SK-N-SH (cell line): ENCODE measurements around the gene MACROD2. TPM values are rescaled to one million over a fixed set of nuclear protein-coding genes. Genes with fewer than 3 reads are reported as not detected.

Experiments
- CTCF ChIA-PET: fragments of 300-600, 350-600 bp; formaldehyde crosslinking; extraction: SDS; loops from one replicate; lab custom pipeline; 2021; lab: Yijun Ruan, JAX
- POLR2A ChIA-PET: fragments of 350-600 bp; sonication (Branson Sonifier 250); formaldehyde crosslinking; extraction: SDS; loops from one replicate; lab custom pipeline; 2020; ENCODE audit warnings: antibody characterized with exemption, inconsistent platforms; lab: Yijun Ruan, JAX
- DNase-seq: peaks from one replicate; pipeline ENCODE4 v3.0.0; 2012
- H2AFZ ChIP-seq: fragments of 200-600 bp; sonication (generic); 2 replicates; pipeline ENCODE4 v1.8.1; 2016; ENCODE audit warnings: antibody characterized with exemption, mild to moderate bottlenecking, low read depth
- H3F3A ChIP-seq: fragments of 200-600 bp; sonication (generic); replicated peaks from 2 replicates; pipeline ENCODE3; 2016; ENCODE audit warnings: antibody characterized with exemption, mild to moderate bottlenecking; ENCODE audit not compliant: insufficient read depth
- H3K27ac ChIP-seq, 2 experiments: fragments of 200-500 bp in 1 of 2; fragments of 200-600 bp in 1 of 2; sonication (Bioruptor generic) in 1 of 2; sonication (generic), shearing (Covaris generic) in 1 of 2; 2 replicates each; pipeline versions ENCODE4 v1.5.1 to v1.6.1; 2014 to 2016; ENCODE audit warnings: low read depth in 2 of 2, inconsistent platforms in 1 of 2, low read length in 1 of 2, mild to moderate bottlenecking in 1 of 2, mixed read lengths in 1 of 2
- H3K27me3 ChIP-seq: fragments of 200-600 bp; sonication (generic), shearing (Covaris generic); 2 replicates; pipeline ENCODE4 v1.6.1; 2016; ENCODE audit warnings: mixed run types; ENCODE audit not compliant: insufficient read depth
- H3K36me3 ChIP-seq, 2 experiments: fragments of 200-500 bp in 1 of 2; fragments of 200-600 bp in 1 of 2; sonication (Bioruptor generic) in 1 of 2; sonication (generic) in 1 of 2; replicated peaks in 1 of 2; 2 replicates each; pipeline versions ENCODE3 to v1.5.1; 2014 to 2016; ENCODE audit warnings: low read length in 1 of 2, mild to moderate bottlenecking in 1 of 2; ENCODE audit not compliant: insufficient read depth in 2 of 2, control insufficient read depth in 1 of 2
- H3K4me1 ChIP-seq, 2 experiments: fragments of 200-500 bp in 1 of 2; fragments of 200-600 bp in 1 of 2; sonication (Bioruptor generic) in 1 of 2; sonication (generic), shearing (Covaris generic) in 1 of 2; 2 replicates each; pipeline versions ENCODE4 v1.5.1 to v1.6.1; 2014 to 2016; ENCODE audit warnings: low read depth in 1 of 2, low read length in 1 of 2, mixed run types in 1 of 2; ENCODE audit not compliant: insufficient read depth in 2 of 2, control insufficient read depth in 1 of 2
- H3K4me2 ChIP-seq: fragments of 200-600 bp; sonication (generic), shearing (Covaris generic); 2 replicates; pipeline ENCODE4 v1.6.1; 2017; ENCODE audit warnings: mixed run types
- H3K4me3 ChIP-seq, 2 experiments: fragments of 200-500 bp in 1 of 2; fragments of 200-600 bp in 1 of 2; sonication (Bioruptor generic) in 1 of 2; sonication (generic), shearing (Covaris generic) in 1 of 2; 2 replicates each; pipeline versions ENCODE4 v1.5.1 to v1.8.1; 2014 to 2016; ENCODE audit warnings: low read depth in 2 of 2, inconsistent platforms in 1 of 2, low read length in 1 of 2, mild to moderate bottlenecking in 1 of 2, mixed read lengths in 1 of 2, moderate library complexity in 1 of 2
- H3K79me2 ChIP-seq: fragments of 200-600 bp; sonication (generic); 2 replicates; pipeline ENCODE4 v1.8.1; 2017; ENCODE audit warnings: mild to moderate bottlenecking; ENCODE audit not compliant: insufficient read depth
- H3K9ac ChIP-seq: fragments of 200-600 bp; sonication (generic); 2 replicates; pipeline ENCODE4 v1.6.1; 2017; ENCODE audit warnings: mixed run types
- H3K9me2 ChIP-seq: fragments of 200-600 bp; sonication (generic); 2 replicates; pipeline ENCODE4 v1.6.1; 2017; ENCODE audit warnings: mixed run types
- H3K9me3 ChIP-seq: fragments of 200-600 bp; sonication (generic); 2 replicates; pipeline ENCODE4 v1.6.1; 2017; ENCODE audit warnings: mixed run types, mild to moderate bottlenecking, moderate library complexity
- H4K20me1 ChIP-seq: fragments of 200-600 bp; sonication (generic); 2 replicates; pipeline ENCODE4 v1.6.1; 2017; ENCODE audit warnings: mild to moderate bottlenecking, mixed run types; ENCODE audit not compliant: insufficient read depth
- CHD2 ChIP-seq: fragments of 150-350 bp; IDR thresholded peaks from 2 replicates; pipeline ENCODE4 v1.6.1; 2018; ENCODE audit warnings: low read length; ENCODE audit not compliant: partially characterized antibody
- EP300 ChIP-seq, 2 experiments: IDR thresholded peaks; 2 replicates each; pipeline versions ENCODE4 v1.4.0 to v1.6.1; 2012; ENCODE audit warnings: borderline replicate concordance in 1 of 2, low read depth in 1 of 2, low read length in 1 of 2
- FOXJ3 ChIP-seq: sonication (generic); formaldehyde crosslinking; IDR thresholded peaks from 2 replicates; pipeline ENCODE4 v1.5.1; 2020; ENCODE audit warnings: mild to moderate bottlenecking, missing genetic modification reagents
- GABPA ChIP-seq: IDR thresholded peaks from 2 replicates; pipeline ENCODE4 v1.4.0; 2012; ENCODE audit warnings: low read depth, mild to moderate bottlenecking
- JUND ChIP-seq: IDR thresholded peaks from 2 replicates; pipeline ENCODE4 v1.4.0; 2012
- MEF2A ChIP-seq: IDR thresholded peaks from 2 replicates; pipeline ENCODE4 v1.4.0; 2012; ENCODE audit warnings: low read depth, borderline replicate concordance
- NFIC ChIP-seq: IDR thresholded peaks from 2 replicates; pipeline ENCODE4 v1.4.0; 2012; ENCODE audit warnings: borderline replicate concordance
- POLR2AphosphoS5 ChIP-seq: IDR thresholded peaks from 2 replicates; pipeline ENCODE4 v1.6.1; 2012; ENCODE audit warnings: low read depth, low read length
- RAD21 ChIP-seq: IDR thresholded peaks from 2 replicates; pipeline ENCODE4 v1.6.1; 2012; ENCODE audit warnings: mild to moderate bottlenecking, low read length
- RCOR1 ChIP-seq: fragments of 150-350 bp; IDR thresholded peaks from 2 replicates; pipeline ENCODE4 v1.6.1; 2017; ENCODE audit warnings: antibody characterized with exemption, low read length
- RFX5 ChIP-seq: IDR thresholded peaks from 2 replicates; pipeline ENCODE4 v1.6.1; 2012; ENCODE audit warnings: mild to moderate bottlenecking, improper control_type of control experiment, low read length
- SMC3 ChIP-seq: IDR thresholded peaks from 2 replicates; pipeline ENCODE4 v1.6.1; 2012; ENCODE audit warnings: low read depth, low read length, improper control_type of control experiment
- TEAD4 ChIP-seq: IDR thresholded peaks from 2 replicates; pipeline ENCODE4 v1.4.0; 2012; ENCODE audit warnings: mild to moderate bottlenecking, borderline replicate concordance; ENCODE audit not compliant: insufficient read depth
- WGBS: methylation state at CpG from one replicate; pipeline ENCODE4 v1.1.6; 2017; ENCODE audit warnings: low lambda C conversion rate; 5-methylcytosine and 5-hydroxymethylcytosine counted together
- polyA plus RNA-seq, 3 experiments: library from polyadenylated mRNA; depleted of rRNA; stranded (reverse); fragments of >200 nt; gene quantifications; 2 replicates each; pipeline ENCODE4 v1.2.3, GENCODE V29; 2012
- TF ChIP-seq, protein P1 (sequence below): fragments of 150-350 bp; IDR thresholded peaks from 2 replicates; pipeline ENCODE4 v1.6.1; 2017; ENCODE audit warnings: antibody characterized with exemption, low read length, low read depth, borderline replicate concordance
- TF ChIP-seq, protein P2 (sequence below): fragments of 150-350 bp; IDR thresholded peaks from 2 replicates; pipeline ENCODE4 v1.6.1; 2016; ENCODE audit warnings: mild to moderate bottlenecking, low read depth, low read length
- TF ChIP-seq, protein P3 (sequence below): IDR thresholded peaks from 2 replicates; pipeline ENCODE4 v1.4.0; 2012; ENCODE audit warnings: low read depth, borderline replicate concordance
- TF ChIP-seq, protein P4 (sequence below): fragments of 200-600 bp; sonication (generic); IDR thresholded peaks from 2 replicates; pipeline ENCODE4 v1.6.1; 2017; ENCODE audit warnings: antibody characterized with exemption, mild to moderate bottlenecking, moderate library complexity
- TF ChIP-seq, protein P5 (sequence below): IDR thresholded peaks from 2 replicates; pipeline ENCODE4 v1.4.0; 2012; ENCODE audit warnings: low read depth

Gene MACROD2
- polyA plus RNA-seq, 1 of the 3 experiments (the other 2 are of a cell fraction), result 0.33 TPM

DNA sequence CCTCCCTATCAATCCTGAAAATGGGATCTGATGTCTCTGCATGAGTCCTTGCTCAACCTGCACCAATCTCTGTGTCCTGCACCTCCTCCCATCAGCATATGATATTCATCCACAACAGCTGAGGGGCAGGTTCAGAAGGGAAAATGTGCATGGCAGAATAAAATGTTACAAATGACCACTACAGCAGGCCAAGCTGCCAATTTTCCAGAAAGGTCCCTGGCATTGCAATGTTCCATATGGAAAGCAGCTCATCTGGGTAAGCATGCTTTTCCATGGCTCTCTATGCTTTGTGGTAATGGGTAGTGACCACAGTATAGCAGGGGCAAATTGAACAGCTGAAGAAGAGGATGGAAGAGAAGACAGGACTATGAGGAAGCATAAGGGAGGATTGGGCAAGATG is 1183.3 kb downstream of the MACROD2 start:
- Histone ChIP-seq H3K79me2 (no peaks in the 10 kb centered on the region), H3F3A (no peaks in the 10 kb centered on the region)
- TF ChIP-seq, protein P1, sequence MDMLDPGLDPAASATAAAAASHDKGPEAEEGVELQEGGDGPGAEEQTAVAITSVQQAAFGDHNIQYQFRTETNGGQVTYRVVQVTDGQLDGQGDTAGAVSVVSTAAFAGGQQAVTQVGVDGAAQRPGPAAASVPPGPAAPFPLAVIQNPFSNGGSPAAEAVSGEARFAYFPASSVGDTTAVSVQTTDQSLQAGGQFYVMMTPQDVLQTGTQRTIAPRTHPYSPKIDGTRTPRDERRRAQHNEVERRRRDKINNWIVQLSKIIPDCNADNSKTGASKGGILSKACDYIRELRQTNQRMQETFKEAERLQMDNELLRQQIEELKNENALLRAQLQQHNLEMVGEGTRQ, result no peak
- TF ChIP-seq, protein P2, sequence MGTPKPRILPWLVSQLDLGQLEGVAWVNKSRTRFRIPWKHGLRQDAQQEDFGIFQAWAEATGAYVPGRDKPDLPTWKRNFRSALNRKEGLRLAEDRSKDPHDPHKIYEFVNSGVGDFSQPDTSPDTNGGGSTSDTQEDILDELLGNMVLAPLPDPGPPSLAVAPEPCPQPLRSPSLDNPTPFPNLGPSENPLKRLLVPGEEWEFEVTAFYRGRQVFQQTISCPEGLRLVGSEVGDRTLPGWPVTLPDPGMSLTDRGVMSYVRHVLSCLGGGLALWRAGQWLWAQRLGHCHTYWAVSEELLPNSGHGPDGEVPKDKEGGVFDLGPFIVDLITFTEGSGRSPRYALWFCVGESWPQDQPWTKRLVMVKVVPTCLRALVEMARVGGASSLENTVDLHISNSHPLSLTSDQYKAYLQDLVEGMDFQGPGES, result no peak
- TF ChIP-seq JUND, result no peak
- TF ChIP-seq GABPA, result no peak
- TF ChIP-seq RCOR1, result no peak
- no peak for TF ChIP-seq MEF2A
- no peak for TF ChIP-seq RFX5
- TF ChIP-seq CHD2, result no peak
- no peak for TF ChIP-seq RAD21
- TF ChIP-seq, protein P3, sequence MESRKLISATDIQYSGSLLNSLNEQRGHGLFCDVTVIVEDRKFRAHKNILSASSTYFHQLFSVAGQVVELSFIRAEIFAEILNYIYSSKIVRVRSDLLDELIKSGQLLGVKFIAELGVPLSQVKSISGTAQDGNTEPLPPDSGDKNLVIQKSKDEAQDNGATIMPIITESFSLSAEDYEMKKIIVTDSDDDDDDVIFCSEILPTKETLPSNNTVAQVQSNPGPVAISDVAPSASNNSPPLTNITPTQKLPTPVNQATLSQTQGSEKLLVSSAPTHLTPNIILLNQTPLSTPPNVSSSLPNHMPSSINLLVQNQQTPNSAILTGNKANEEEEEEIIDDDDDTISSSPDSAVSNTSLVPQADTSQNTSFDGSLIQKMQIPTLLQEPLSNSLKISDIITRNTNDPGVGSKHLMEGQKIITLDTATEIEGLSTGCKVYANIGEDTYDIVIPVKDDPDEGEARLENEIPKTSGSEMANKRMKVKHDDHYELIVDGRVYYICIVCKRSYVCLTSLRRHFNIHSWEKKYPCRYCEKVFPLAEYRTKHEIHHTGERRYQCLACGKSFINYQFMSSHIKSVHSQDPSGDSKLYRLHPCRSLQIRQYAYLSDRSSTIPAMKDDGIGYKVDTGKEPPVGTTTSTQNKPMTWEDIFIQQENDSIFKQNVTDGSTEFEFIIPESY, result no peak
- TF ChIP-seq EP300 (IDR thresholded peaks at IDR 0.05; ENCODE audit: borderline replicate concordance in 1 of 2, low read depth in 1 of 2, low read length in 1 of 2), result no peak
- no peak for TF ChIP-seq FOXJ3 (CRISPR knock-in tag)
- no peak for TF ChIP-seq SMC3
- no peak for TF ChIP-seq POLR2AphosphoS5
- TF ChIP-seq, all 33 proteins: peak for 0
- no peak for DNase-seq
- ChIA-PET CTCF (interaction anchor here (1.0 kb wide), 1 partner anchor 921 kb away, joined by 3 read pairs; no protein-coding TSS in a partner anchor), POLR2A (no interaction called here)
- no peak overlapping the region for H2AFZ ChIP-seq
- no peaks in the 10 kb centered on the region for H3K36me3 ChIP-seq
- H3K9ac ChIP-seq, result no peak overlapping the region
- no peaks in the 10 kb centered on the region for H3K9me2 ChIP-seq
- H3K27ac ChIP-seq, result no peak overlapping the region
- no peak overlapping the region for H3K4me3 ChIP-seq
- H4K20me1 ChIP-seq, result no peaks in the 10 kb centered on the region
- no peak overlapping the region for H3K4me2 ChIP-seq
- H3K4me1 ChIP-seq, result no peaks in the 10 kb centered on the region
- no peaks in the 10 kb centered on the region; the same call in 1 of the 2 replicates for H3K9me3 ChIP-seq
- no peaks in the 10 kb centered on the region for H3K27me3 ChIP-seq

DNA sequence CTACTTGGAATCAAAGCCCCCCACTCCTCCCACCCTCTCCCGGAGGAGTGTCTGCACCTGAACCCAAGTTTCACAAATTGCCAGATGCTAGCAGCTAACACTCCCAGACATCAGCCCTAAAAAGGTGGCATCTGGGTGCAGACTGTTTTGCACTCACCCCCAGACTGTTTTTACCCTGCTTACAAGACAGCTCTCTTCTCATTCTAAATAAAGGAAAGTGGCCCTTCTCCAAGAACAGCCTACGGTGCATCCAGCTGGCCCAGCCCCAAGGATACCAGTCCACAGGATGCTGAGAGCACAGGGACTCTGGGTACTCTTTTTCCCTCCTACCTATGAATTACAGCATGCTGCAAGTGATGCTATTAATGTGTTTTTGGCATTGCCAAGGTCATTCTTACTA is 1184.1 kb downstream of the MACROD2 start:
- H3K9me3 ChIP-seq, result no peaks in the 10 kb centered on the region
- TF ChIP-seq, protein P3, result no peak
- TF ChIP-seq EP300 (IDR thresholded peaks at IDR 0.05; ENCODE audit: borderline replicate concordance in 1 of 2, low read depth in 1 of 2, low read length in 1 of 2) (no peak), JUND (no peak), TEAD4 (no peak), POLR2AphosphoS5 (no peak), NFIC (no peak), RAD21 (no peak), RCOR1 (no peak), FOXJ3 (CRISPR knock-in tag) (no peak), CHD2 (no peak), SMC3 (no peak)
- TF ChIP-seq, protein P4, sequence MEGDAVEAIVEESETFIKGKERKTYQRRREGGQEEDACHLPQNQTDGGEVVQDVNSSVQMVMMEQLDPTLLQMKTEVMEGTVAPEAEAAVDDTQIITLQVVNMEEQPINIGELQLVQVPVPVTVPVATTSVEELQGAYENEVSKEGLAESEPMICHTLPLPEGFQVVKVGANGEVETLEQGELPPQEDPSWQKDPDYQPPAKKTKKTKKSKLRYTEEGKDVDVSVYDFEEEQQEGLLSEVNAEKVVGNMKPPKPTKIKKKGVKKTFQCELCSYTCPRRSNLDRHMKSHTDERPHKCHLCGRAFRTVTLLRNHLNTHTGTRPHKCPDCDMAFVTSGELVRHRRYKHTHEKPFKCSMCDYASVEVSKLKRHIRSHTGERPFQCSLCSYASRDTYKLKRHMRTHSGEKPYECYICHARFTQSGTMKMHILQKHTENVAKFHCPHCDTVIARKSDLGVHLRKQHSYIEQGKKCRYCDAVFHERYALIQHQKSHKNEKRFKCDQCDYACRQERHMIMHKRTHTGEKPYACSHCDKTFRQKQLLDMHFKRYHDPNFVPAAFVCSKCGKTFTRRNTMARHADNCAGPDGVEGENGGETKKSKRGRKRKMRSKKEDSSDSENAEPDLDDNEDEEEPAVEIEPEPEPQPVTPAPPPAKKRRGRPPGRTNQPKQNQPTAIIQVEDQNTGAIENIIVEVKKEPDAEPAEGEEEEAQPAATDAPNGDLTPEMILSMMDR, result no peak
- TF ChIP-seq, protein P5, sequence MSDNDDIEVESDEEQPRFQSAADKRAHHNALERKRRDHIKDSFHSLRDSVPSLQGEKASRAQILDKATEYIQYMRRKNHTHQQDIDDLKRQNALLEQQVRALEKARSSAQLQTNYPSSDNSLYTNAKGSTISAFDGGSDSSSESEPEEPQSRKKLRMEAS, result no peak

More for the DNA sequence above, 1184.1 kb downstream of the MACROD2 start:
- Histone ChIP-seq H3K4me2 (no peak overlapping the region), H3K27ac (no peak overlapping the region), H4K20me1 (no peaks in the 10 kb centered on the region), H2AFZ (no peak overlapping the region), H3K27me3 (no peaks in the 10 kb centered on the region), H3F3A (no peaks in the 10 kb centered on the region), H3K4me3 (no peak overlapping the region), H3K9me2 (no peaks in the 10 kb centered on the region), H3K36me3 (no peaks in the 10 kb centered on the region), H3K9ac (no peak overlapping the region), H3K79me2 (no peaks in the 10 kb centered on the region), H3K4me1 (no peaks in the 10 kb centered on the region)
- POLR2A ChIA-PET, result no interaction called here
- CTCF ChIA-PET, result no interaction called here
- WGBS, result 60% methylated on average over 2 of the region's 2 CpGs
- no peak for DNase-seq
